Parathyroid adenoma (tissue), 2 donors: ENCODE data around the gene PIH1D1.

Source experiments
- H2AFZ ChIP-seq: fragments of 300-600 bp; sonication (generic); one replicate; pipeline ENCODE4 v1.7.0; 2017; ENCODE audit warnings: antibody characterized with exemption, mild to moderate bottlenecking
- H3K27ac ChIP-seq: fragments of 300-600 bp; sonication (generic); one replicate; pipeline ENCODE4 v1.7.0; 2017
- H3K27me3 ChIP-seq: fragments of 300-600 bp; sonication (generic); one replicate; pipeline ENCODE4 v1.7.0; 2017; ENCODE audit warnings: low read length; ENCODE audit not compliant: control insufficient read depth, insufficient read depth
- H3K36me3 ChIP-seq: fragments of 300-600 bp; sonication (generic); one replicate; pipeline ENCODE4 v1.7.0; 2017; ENCODE audit warnings: low read length; ENCODE audit not compliant: control insufficient read depth, insufficient read depth
- H3K4me1 ChIP-seq: fragments of 300-600 bp; sonication (generic); one replicate; pipeline ENCODE4 v1.7.0; 2017; ENCODE audit warnings: control low read depth
- H3K4me2 ChIP-seq: fragments of 300-600 bp; sonication (generic); one replicate; pipeline ENCODE4 v1.7.0; 2017; ENCODE audit warnings: low read length
- H3K4me3 ChIP-seq: fragments of 300-600 bp; sonication (generic); one replicate; pipeline ENCODE4 v1.7.0; 2017; ENCODE audit warnings: low read depth, low read length
- H3K79me2 ChIP-seq: fragments of 300-600 bp; sonication (generic); one replicate; pipeline ENCODE4 v1.7.0; 2017; ENCODE audit warnings: control low read depth
- H3K9ac ChIP-seq: fragments of 300-600 bp; sonication (generic); one replicate; pipeline ENCODE4 v1.7.0; 2017; ENCODE audit warnings: mild to moderate bottlenecking
- H3K9me3 ChIP-seq: fragments of 300-600 bp; sonication (generic); one replicate; pipeline ENCODE4 v1.7.0; 2017; ENCODE audit warnings: low read length; ENCODE audit not compliant: control insufficient read depth
- CTCF ChIP-seq: fragments of 300-600 bp; sonication (generic); IDR thresholded peaks from one replicate; pipeline ENCODE4 v1.7.0; 2017; ENCODE audit warnings: antibody characterized with exemption, mild to moderate bottlenecking
- donor health status: primary hyperparathyroidism.

Gene PIH1D1

GRCh38 chr19:49497047-49497788, 45.6 kb upstream of the PIH1D1 start:
- no peak for TF ChIP-seq CTCF
- Histone ChIP-seq H3K4me3 (peak overlapping the region; percentile 100), H3K36me3 (no peaks in the 10 kb centered on the region), H3K79me2 (no peaks in the 10 kb centered on the region), H3K4me1 (peaks cover 13% of the 10 kb centered on the region), H2AFZ (peak overlapping the region; percentile 95), H3K27ac (peak overlapping the region; percentile 94), H3K9me3 (no peaks in the 10 kb centered on the region), H3K9ac (peak overlapping the region; percentile 95), H3K4me2 (peak overlapping the region; percentile 77), H3K27me3 (no peaks in the 10 kb centered on the region)

- H3K9ac ChIP-seq = peak overlapping the region; percentile 95
- no peaks in the 10 kb centered on the region for H3K79me2 ChIP-seq
- no peaks in the 10 kb centered on the region for H3K36me3 ChIP-seq
- peak overlapping the region; percentile 77 for H3K4me2 ChIP-seq
- peak overlapping the region; percentile 94 for H3K27ac ChIP-seq
- peak overlapping the region; percentile 100 for H3K4me3 ChIP-seq
- TF ChIP-seq CTCF = no peak
- H3K27me3 ChIP-seq = no peaks in the 10 kb centered on the region
- peaks cover 13% of the 10 kb centered on the region for H3K4me1 ChIP-seq
- no peaks in the 10 kb centered on the region for H3K9me3 ChIP-seq
- peak overlapping the region; percentile 95 for H2AFZ ChIP-seq
Measured at GRCh38 chr19:49496574-49497008, 45.0 kb upstream of the PIH1D1 start.

GRCh38 chr19:49492573-49493405, 41.2 kb upstream of the PIH1D1 start:
- peaks cover 27% of the 10 kb centered on the region for H3K79me2 ChIP-seq
- no peaks in the 10 kb centered on the region for H3K9me3 ChIP-seq
- no peaks in the 10 kb centered on the region for H3K36me3 ChIP-seq
- no peak for TF ChIP-seq CTCF
- no peak overlapping the region for H3K27ac ChIP-seq
- H3K4me1 ChIP-seq = peaks cover 19% of the 10 kb centered on the region
- H2AFZ ChIP-seq = no peak overlapping the region
- H3K4me3 ChIP-seq = no peak overlapping the region
- H3K9ac ChIP-seq = no peak overlapping the region
- H3K27me3 ChIP-seq = no peaks in the 10 kb centered on the region
- H3K4me2 ChIP-seq = no peak overlapping the region

GRCh38 chr19:49491804-49492572, 40.4 kb upstream of the PIH1D1 start:
- H3K4me2 ChIP-seq = no peak overlapping the region
- H3K27me3 ChIP-seq = no peaks in the 10 kb centered on the region
- no peak overlapping the region for H3K4me3 ChIP-seq
- H3K36me3 ChIP-seq = no peaks in the 10 kb centered on the region
- H2AFZ ChIP-seq = no peak overlapping the region
- peaks cover 13% of the 10 kb centered on the region for H3K4me1 ChIP-seq
- H3K9me3 ChIP-seq = no peaks in the 10 kb centered on the region
- H3K9ac ChIP-seq = no peak overlapping the region
- H3K27ac ChIP-seq = no peak overlapping the region
- no peak for TF ChIP-seq CTCF
- H3K79me2 ChIP-seq = peaks cover 31% of the 10 kb centered on the region
